ENCODE results near the gene FN1.

The FN1 gene

DNA sequence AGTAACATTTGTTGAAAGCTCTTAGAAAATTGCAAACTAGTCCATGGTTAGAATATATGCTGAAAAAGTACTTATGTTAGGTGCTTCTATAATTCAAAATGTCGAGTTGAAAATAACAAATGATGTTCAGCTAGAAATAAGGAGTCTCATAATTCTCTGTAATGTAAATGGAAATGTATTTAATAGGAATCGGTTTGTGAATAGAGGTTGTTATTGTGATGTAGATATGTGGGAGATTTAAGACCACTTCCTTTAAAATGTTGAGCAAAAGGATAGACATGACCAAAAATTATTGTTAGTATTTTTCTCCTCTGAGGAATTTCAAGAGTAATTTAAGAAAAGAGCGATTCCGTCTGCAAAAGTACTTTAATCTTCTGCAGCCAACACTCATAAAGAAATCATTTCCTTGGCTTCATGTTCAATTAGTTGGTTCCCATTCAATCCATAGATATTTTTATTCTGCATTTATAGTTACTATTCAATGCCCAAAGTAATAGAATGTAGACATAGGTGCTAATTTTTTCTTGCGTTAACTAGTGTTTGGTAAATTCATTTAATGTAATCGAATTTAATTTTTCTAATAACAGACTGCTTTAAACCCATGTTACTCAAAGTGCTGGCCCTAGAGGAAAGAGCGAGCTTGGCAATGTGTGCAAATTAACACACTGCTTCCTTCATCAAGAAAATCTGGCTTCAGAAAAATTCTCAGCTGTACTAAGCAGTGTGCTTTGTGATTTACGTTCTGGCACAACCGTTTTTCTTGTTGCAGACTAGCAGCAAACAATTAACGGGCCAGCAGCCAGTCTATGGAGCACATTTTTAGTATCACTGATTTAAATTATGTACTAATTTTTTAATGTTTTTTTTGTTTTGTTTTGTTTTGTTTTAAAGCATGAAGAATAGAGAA, 32.2 kb downstream of the FN1 start:
- H3K9me3 ChIP-seq (ENCODE audit: control insufficient read depth, insufficient read depth, low read length) = no peaks in the 10 kb centered on the region
- no peak overlapping the region for H3K27ac ChIP-seq (ENCODE audit: low read depth, low read length)
- no peak overlapping the region for H3K4me3 ChIP-seq (ENCODE audit: low read depth, low read length)
- peaks cover 55% of the 10 kb centered on the region for H3K36me3 ChIP-seq (ENCODE audit: control insufficient read depth, insufficient read depth, low read length)
- H3K27me3 ChIP-seq (ENCODE audit: control insufficient read depth, insufficient read depth, low read length) = no peaks in the 10 kb centered on the region
- H3K4me1 ChIP-seq (ENCODE audit: control insufficient read depth, insufficient read depth, low read length) = peaks cover 12% of the 10 kb centered on the region
- no peak overlapping the region for H3K9ac ChIP-seq (ENCODE audit: low read depth, low read length)

DNA sequence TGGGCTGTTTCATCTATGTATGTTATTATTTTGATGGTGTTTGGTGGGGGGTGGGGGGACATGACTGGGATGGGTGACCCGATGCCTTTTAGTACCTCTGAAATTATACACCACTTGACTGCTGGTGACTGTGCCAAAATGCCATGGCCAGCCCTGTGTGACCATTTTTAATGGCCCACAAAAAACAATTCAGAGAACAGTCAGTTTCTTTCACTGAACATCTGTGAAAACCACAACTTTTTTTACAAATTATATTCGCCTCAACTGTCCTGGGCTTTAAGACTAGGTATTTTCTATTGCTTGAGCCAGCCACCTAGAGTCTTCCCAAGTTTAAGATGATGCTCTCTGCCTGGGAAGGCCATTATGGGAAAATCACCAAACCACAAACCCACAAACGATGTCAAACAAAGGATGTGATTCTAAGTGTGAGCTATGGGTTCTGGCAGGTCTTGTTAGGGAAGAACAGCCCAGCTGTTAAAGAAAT, 33.9 kb downstream of the FN1 start:
- Histone ChIP-seq H3K36me3 (ENCODE audit: control insufficient read depth, insufficient read depth, low read length) (peaks cover 49% of the 10 kb centered on the region), H3K9me3 (ENCODE audit: control insufficient read depth, insufficient read depth, low read length) (no peaks in the 10 kb centered on the region), H3K27ac (ENCODE audit: low read depth, low read length) (no peak overlapping the region), H3K27me3 (ENCODE audit: control insufficient read depth, insufficient read depth, low read length) (no peaks in the 10 kb centered on the region), H3K4me1 (ENCODE audit: control insufficient read depth, insufficient read depth, low read length) (peaks cover 25% of the 10 kb centered on the region), H3K4me3 (ENCODE audit: low read depth, low read length) (no peak overlapping the region), H3K9ac (ENCODE audit: low read depth, low read length) (no peak overlapping the region)

DNA sequence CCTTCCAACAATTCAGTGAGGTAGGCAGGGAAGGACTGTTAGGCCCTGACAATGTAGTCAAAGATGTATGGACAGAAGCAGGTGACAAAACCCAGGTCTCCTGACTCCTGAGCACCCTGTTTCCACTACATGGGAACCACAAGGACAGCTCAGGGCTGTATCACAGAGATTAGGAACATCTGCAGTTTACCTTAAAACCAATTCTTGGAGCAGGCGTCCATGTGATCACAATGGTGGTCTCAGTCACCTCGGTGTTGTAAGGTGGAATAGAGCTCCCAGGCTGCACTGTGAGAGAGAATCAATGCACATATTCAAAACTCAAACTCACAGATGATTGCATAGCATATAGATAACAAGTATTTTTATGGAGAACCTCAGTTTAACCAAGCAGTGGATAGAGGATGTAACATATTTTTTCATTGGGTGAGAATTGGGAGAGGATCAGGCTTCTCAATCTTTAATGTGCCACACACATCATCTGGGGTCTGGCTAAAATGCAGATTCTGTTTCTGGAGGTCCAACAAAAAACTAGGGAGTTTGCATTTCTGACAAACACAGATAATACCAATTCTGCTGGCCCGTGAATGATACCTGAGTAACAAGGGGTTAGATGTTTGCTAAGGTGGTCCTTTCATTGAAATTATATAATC, 36.7 kb downstream of the FN1 start:
- Histone ChIP-seq H3K9ac (ENCODE audit: low read depth, low read length) (no peak overlapping the region), H3K9me3 (ENCODE audit: control insufficient read depth, insufficient read depth, low read length) (no peaks in the 10 kb centered on the region), H3K36me3 (ENCODE audit: control insufficient read depth, insufficient read depth, low read length) (peaks cover 51% of the 10 kb centered on the region), H3K27me3 (ENCODE audit: control insufficient read depth, insufficient read depth, low read length) (no peaks in the 10 kb centered on the region), H3K27ac (ENCODE audit: low read depth, low read length) (no peak overlapping the region), H3K4me1 (ENCODE audit: control insufficient read depth, insufficient read depth, low read length) (peaks cover 25% of the 10 kb centered on the region), H3K4me3 (ENCODE audit: low read depth, low read length) (no peak overlapping the region)

DNA sequence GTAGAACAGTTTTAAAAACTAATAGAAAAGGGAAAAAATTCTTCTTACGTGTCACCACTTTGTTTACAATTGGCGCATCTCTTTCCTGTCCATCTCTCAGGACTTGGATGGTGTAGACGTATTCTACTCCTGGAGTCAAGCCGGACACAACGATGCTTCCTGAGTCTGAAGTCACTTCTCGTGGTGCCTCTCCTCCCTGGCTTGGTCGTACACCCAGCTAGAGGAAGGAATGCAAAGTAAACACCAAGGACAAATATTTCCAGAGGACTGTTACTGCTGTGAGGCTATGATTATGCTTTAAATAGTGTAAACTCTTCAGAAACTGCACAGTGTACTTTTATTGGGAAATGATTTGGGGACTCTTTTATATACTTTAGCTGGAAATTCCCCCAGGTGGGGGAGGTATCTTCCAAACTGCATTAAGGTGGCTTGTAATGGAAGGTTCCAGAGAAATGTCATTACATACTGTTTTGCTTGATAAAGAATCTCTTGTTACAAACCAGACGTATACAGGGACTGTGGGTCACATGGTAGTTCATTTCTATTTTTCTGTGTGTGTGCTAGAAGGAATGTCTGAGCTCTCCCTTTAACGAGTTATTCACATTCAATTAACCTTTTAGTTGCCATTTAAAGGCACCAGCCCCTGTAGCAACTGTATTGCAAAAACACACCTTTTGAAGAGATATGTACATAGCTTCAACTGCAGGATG, 38.1 kb downstream of the FN1 start:
- peaks cover 21% of the 10 kb centered on the region for H3K4me1 ChIP-seq (ENCODE audit: control insufficient read depth, insufficient read depth, low read length)
- peaks cover 51% of the 10 kb centered on the region for H3K36me3 ChIP-seq (ENCODE audit: control insufficient read depth, insufficient read depth, low read length)
- H3K27me3 ChIP-seq (ENCODE audit: control insufficient read depth, insufficient read depth, low read length) = no peaks in the 10 kb centered on the region
- H3K9me3 ChIP-seq (ENCODE audit: control insufficient read depth, insufficient read depth, low read length) = no peaks in the 10 kb centered on the region
- H3K9ac ChIP-seq (ENCODE audit: low read depth, low read length) = no peak overlapping the region
- no peak overlapping the region for H3K27ac ChIP-seq (ENCODE audit: low read depth, low read length)
- no peak overlapping the region; the same call in 1 of the 2 replicates for H3K4me3 ChIP-seq (ENCODE audit: low read depth, low read length)

DNA sequence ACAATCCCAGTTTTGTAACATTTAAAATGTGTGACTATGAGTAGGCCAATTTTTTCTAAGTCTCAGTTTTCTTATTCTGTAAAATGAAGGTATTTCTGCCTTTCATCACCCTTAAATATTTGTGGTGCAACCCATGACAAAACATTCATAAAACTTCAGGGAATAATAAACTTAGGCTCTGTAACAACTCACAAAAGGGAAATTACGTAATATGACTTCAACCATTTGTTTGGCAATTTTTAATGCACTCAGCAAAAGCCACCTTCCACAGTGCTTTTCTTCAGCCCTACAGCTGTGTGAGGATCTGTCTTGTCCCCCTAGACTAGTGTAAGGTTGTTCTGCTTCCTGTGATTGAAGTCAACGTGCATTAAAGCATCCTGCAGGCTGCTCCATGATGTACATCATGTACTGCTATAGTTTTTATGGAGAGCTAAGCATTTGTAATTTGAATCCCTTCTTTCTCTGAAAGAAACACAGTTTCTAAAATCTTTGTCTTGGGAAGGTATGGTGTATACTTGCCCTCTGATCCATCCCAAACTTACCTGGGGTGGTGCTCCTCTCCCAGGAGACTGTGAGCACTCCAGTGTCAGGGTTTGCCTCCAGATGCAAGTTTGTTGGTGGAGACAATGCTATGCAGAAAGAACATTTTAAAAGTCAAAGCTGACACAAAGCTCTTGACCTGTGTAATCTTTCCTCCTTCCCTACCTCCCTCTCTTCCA, 39.1 kb downstream of the FN1 start:
- Histone ChIP-seq H3K4me1 (ENCODE audit: control insufficient read depth, insufficient read depth, low read length) (peaks cover 21% of the 10 kb centered on the region), H3K9me3 (ENCODE audit: control insufficient read depth, insufficient read depth, low read length) (no peaks in the 10 kb centered on the region), H3K27me3 (ENCODE audit: control insufficient read depth, insufficient read depth, low read length) (no peaks in the 10 kb centered on the region), H3K9ac (ENCODE audit: low read depth, low read length) (no peak overlapping the region), H3K4me3 (ENCODE audit: low read depth, low read length) (no peak overlapping the region), H3K36me3 (ENCODE audit: control insufficient read depth, insufficient read depth, low read length) (peaks cover 60% of the 10 kb centered on the region), H3K27ac (ENCODE audit: low read depth, low read length) (no peak overlapping the region)

DNA sequence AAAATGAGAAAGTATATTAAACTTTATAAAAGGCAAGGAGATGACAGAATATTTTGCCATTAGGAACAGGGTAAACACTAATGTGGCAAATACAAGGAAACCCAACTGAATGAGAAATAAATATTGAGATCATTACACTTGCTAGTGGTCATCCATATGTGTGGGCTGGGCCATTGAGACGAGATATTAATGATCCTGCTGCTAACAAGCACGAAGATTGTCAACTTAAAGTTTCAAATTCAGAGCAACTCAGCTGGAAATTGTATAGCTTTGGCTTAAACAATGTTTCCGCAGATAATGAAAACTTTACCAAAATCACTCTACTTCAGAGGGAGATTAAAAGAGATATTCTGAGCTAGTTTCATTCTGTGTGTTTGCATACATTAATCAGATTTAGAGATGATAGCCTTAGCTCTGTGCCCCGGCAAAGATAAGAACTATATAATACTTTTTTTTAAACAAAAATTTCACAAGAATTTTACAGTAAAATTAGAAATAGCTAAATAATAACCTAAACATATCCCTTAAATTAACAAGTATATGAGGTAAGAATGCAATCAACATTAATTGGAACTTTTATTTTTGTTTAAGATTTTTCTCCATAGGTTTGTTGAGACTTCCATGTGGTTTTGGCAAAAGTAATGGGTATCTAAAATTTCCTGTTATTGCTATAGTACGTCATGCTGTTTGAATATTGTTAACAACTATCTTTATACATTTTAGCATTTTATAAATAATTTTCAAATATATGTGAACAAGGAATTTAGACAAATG, 40.0 kb downstream of the FN1 start:
- H3K4me3 ChIP-seq (ENCODE audit: low read depth, low read length) = no peak overlapping the region
- H3K27ac ChIP-seq (ENCODE audit: low read depth, low read length) = no peak overlapping the region
- no peak overlapping the region for H3K9ac ChIP-seq (ENCODE audit: low read depth, low read length)
- H3K36me3 ChIP-seq (ENCODE audit: control insufficient read depth, insufficient read depth, low read length) = peaks cover 66% of the 10 kb centered on the region
- H3K4me1 ChIP-seq (ENCODE audit: control insufficient read depth, insufficient read depth, low read length) = peaks cover 21% of the 10 kb centered on the region
- H3K27me3 ChIP-seq (ENCODE audit: control insufficient read depth, insufficient read depth, low read length) = no peaks in the 10 kb centered on the region
- H3K9me3 ChIP-seq (ENCODE audit: control insufficient read depth, insufficient read depth, low read length) = no peaks in the 10 kb centered on the region

DNA sequence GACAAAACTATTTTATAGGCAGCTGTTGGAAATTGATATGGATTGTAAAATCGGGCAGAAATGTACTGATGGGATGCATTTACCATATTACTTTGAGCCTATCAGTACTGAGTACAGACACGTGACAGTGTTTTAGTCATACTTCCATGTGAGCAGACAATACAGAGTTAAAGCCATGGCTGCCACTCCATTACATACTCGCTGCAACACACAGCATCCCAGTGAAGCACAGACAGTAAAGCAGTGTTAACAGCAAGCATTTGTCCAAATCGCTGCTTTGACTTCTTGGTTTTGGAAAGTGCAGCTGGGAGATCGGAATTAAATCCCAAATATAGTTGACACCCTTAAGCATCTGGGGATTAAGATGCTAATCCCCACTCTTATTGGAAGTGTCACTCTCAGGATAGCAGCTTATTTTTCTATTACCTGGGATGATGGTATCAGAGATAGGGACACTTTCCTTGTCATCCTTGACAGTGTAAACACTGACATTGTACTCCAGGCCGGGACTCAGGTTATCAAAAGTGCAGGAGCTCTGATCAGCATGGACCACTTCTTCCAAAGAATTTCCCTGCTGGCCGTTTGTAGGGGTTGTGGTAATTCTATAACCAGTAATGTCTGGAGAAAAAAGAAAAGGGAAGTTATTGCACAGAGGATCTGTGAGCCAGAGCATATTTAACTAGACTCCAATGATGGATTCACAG, 41.6 kb downstream of the FN1 start:
- Histone ChIP-seq H3K4me3 (ENCODE audit: low read depth, low read length) (no peak overlapping the region), H3K4me1 (ENCODE audit: control insufficient read depth, insufficient read depth, low read length) (peaks cover 17% of the 10 kb centered on the region), H3K9me3 (ENCODE audit: control insufficient read depth, insufficient read depth, low read length) (no peaks in the 10 kb centered on the region), H3K9ac (ENCODE audit: low read depth, low read length) (no peak overlapping the region), H3K27me3 (ENCODE audit: control insufficient read depth, insufficient read depth, low read length) (no peaks in the 10 kb centered on the region), H3K36me3 (ENCODE audit: control insufficient read depth, insufficient read depth, low read length) (peaks cover 69% of the 10 kb centered on the region), H3K27ac (ENCODE audit: low read depth, low read length) (no peak overlapping the region)

DNA sequence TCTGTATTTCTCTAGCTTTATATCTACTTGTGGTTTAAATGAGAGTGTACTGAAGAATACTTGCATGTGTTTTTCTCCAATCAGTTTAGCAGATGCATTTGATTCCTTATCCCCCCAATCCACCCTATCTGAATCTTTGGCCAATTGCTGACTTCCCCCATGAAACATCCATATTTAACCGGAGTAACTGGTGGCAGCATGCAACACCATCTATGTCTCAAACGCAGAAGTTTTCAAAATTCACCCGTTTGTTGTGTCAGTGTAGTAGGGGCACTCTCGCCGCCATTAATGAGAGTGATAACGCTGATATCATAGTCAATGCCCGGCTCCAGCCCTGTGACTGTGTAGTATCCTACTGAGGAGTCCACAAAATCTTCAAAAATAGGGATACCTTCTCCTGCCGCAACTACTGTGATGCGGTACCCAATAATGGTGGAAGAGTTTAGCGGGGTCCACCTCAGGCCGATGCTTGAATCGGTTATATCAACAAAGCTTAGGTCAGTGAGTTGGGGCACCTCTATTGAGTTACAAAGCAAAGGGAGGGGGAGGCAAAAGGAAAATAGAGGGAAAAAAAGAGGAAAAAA, 43.1 kb downstream of the FN1 start:
- H3K36me3 ChIP-seq (ENCODE audit: control insufficient read depth, insufficient read depth, low read length) = peaks cover 64% of the 10 kb centered on the region
- H3K27ac ChIP-seq (ENCODE audit: low read depth, low read length) = no peak overlapping the region
- H3K4me3 ChIP-seq (ENCODE audit: low read depth, low read length) = no peak overlapping the region
- no peak overlapping the region for H3K9ac ChIP-seq (ENCODE audit: low read depth, low read length)
- no peaks in the 10 kb centered on the region for H3K27me3 ChIP-seq (ENCODE audit: control insufficient read depth, insufficient read depth, low read length)
- no peaks in the 10 kb centered on the region for H3K9me3 ChIP-seq (ENCODE audit: control insufficient read depth, insufficient read depth, low read length)
- peaks cover 13% of the 10 kb centered on the region for H3K4me1 ChIP-seq (ENCODE audit: control insufficient read depth, insufficient read depth, low read length)

DNA sequence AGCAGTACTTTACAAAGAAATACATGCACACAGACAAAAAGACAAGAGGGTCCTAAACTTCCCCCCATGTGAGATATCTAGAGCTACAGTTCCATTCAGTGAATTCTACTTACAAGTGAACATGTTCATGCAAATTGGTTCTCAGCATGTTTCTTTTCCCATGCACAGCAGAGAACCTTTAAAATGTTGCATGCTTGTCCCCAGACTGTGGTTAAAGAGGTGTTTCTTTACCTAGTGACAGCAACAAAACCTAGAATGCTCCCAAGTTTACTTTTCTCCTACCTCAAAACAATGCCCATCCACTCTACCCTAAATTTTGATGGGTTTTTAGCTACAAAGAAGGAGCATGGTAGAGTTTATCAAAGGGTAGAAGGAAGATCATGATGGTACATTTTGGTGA, 43.7 kb downstream of the FN1 start:
- no peak overlapping the region for H3K9ac ChIP-seq (ENCODE audit: low read depth, low read length)
- H3K27me3 ChIP-seq (ENCODE audit: control insufficient read depth, insufficient read depth, low read length) = no peaks in the 10 kb centered on the region
- no peak overlapping the region for H3K27ac ChIP-seq (ENCODE audit: low read depth, low read length)
- H3K4me1 ChIP-seq (ENCODE audit: control insufficient read depth, insufficient read depth, low read length) = peaks cover 14% of the 10 kb centered on the region
- H3K9me3 ChIP-seq (ENCODE audit: control insufficient read depth, insufficient read depth, low read length) = no peaks in the 10 kb centered on the region
- no peak overlapping the region for H3K4me3 ChIP-seq (ENCODE audit: low read depth, low read length)
- H3K36me3 ChIP-seq (ENCODE audit: control insufficient read depth, insufficient read depth, low read length) = peaks cover 70% of the 10 kb centered on the region
